ENCODE data around the gene ANK2. TPM values are rescaled to one million over a fixed set of nuclear protein-coding genes. Genes with fewer than 3 reads are reported as not detected.

The ANK2 gene
- polyA plus RNA-seq, 1 donor (not counting 4 experiments of a cell fraction or from before 2014, with no cell fraction given), result 0.22 TPM

GRCh38 chr4:113078066-113078465, 28.6 kb downstream of the ANK2 start:
- Histone ChIP-seq H3K9me1 (ENCODE audit: control insufficient read depth, extremely low read depth, insufficient read depth, low read length) (no peaks in the 10 kb centered on the region), H3K9me3 (ENCODE audit: control insufficient read depth, low read depth, low read length) (no peaks in the 10 kb centered on the region), H3K4me3 (ENCODE audit: control insufficient read depth in 2 of 3, extremely low read depth in 1 of 3, insufficient read depth in 2 of 3, low read depth in 1 of 3, low read length in 3 of 3) (no peak overlapping the region), H2AFZ (ENCODE audit: control insufficient read depth, low read length) (no peak overlapping the region), H3K27ac (ENCODE audit: control insufficient read depth, insufficient read depth, low read length) (no peak overlapping the region), H4K20me1 (ENCODE audit: control insufficient read depth, extremely low read depth, insufficient read depth, low read length) (no peaks in the 10 kb centered on the region), H3K9ac (ENCODE audit: control insufficient read depth, extremely low read depth, insufficient read depth, low read length) (no peak overlapping the region), H3K79me2 (ENCODE audit: control insufficient read depth, insufficient read depth, low read length) (no peaks in the 10 kb centered on the region), H3K4me1 (ENCODE audit: control insufficient read depth, extremely low read depth, insufficient read depth, low read length) (no peaks in the 10 kb centered on the region), H3K36me3 (ENCODE audit: control insufficient read depth in 2 of 2, extremely low read depth in 1 of 2, insufficient read depth in 2 of 2, low read length in 2 of 2) (no peaks in the 10 kb centered on the region), H3K27me3 (ENCODE audit: control insufficient read depth, extremely low read depth, insufficient read depth, low read length) (no peaks in the 10 kb centered on the region), H3K4me2 (ENCODE audit: control insufficient read depth, extremely low read depth, insufficient read depth, low read depth, low read length) (no peak overlapping the region)
- dilution Hi-C loops (cut with MboI; ENCODE audit: extremely low pct_ligation_motif_present, low sequenced_read_pairs), result no loop called here
- no peak for DNase-seq (ENCODE audit: low read depth, low spot score)
- no peak for FAIRE-seq
- TF ChIP-seq CTCF (optimal IDR thresholded peaks at IDR 0.05 in 1 of 3, IDR thresholded peaks at IDR 0.05 in 1 of 3, conservative IDR thresholded peaks at IDR 0.05 in 1 of 3; ENCODE audit: extremely low read depth in 1 of 3, insufficient read depth in 2 of 3, low read length in 3 of 3) (no peak), EZH2 (IDR thresholded peaks at IDR 0.05; ENCODE audit: low read length) (no peak)

DNA sequence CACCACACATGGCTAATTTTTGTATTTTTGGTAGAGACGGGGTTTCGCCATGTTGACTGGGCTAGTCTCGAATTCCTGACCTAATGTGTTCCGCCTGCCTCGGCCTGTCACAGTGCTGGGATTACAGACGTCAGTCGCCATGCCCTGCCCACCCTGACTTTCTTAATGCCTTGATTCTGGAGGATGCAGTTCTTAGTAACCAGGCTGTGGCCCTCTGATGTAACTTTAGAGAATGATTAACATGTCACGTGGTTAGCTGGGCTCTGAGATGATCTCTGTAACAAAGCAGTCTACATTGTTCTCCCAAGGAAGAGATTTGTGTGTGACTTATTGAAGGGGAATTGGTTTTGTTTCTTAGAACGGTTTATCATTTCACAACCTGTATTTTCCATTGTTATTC, 30.6 kb downstream of the ANK2 start:
- H3K9me3 ChIP-seq (ENCODE audit: control insufficient read depth, low read depth, low read length), result no peaks in the 10 kb centered on the region
- H3K4me2 ChIP-seq (ENCODE audit: control insufficient read depth, extremely low read depth, insufficient read depth, low read depth, low read length), result no peak overlapping the region
- no peaks in the 10 kb centered on the region for H3K4me1 ChIP-seq (ENCODE audit: control insufficient read depth, extremely low read depth, insufficient read depth, low read length)
- no peaks in the 10 kb centered on the region for H3K9me1 ChIP-seq (ENCODE audit: control insufficient read depth, extremely low read depth, insufficient read depth, low read length)
- H4K20me1 ChIP-seq (ENCODE audit: control insufficient read depth, extremely low read depth, insufficient read depth, low read length), result no peaks in the 10 kb centered on the region
- H3K27me3 ChIP-seq (ENCODE audit: control insufficient read depth, extremely low read depth, insufficient read depth, low read length), result no peaks in the 10 kb centered on the region
- DNase-seq (ENCODE audit: low read depth, low spot score), result no peak
- no peak overlapping the region for H3K4me3 ChIP-seq (ENCODE audit: control insufficient read depth in 2 of 3, extremely low read depth in 1 of 3, insufficient read depth in 2 of 3, low read depth in 1 of 3, low read length in 3 of 3)
- no peak overlapping the region for H3K9ac ChIP-seq (ENCODE audit: control insufficient read depth, extremely low read depth, insufficient read depth, low read length)
- FAIRE-seq, result no peak
- H3K36me3 ChIP-seq (ENCODE audit: control insufficient read depth in 2 of 2, extremely low read depth in 1 of 2, insufficient read depth in 2 of 2, low read length in 2 of 2), result no peaks in the 10 kb centered on the region
- no peak overlapping the region for H2AFZ ChIP-seq (ENCODE audit: control insufficient read depth, low read length)
- no peaks in the 10 kb centered on the region for H3K79me2 ChIP-seq (ENCODE audit: control insufficient read depth, insufficient read depth, low read length)
- H3K27ac ChIP-seq (ENCODE audit: control insufficient read depth, insufficient read depth, low read length), result no peak overlapping the region
- TF ChIP-seq CTCF (optimal IDR thresholded peaks at IDR 0.05 in 1 of 3, IDR thresholded peaks at IDR 0.05 in 1 of 3, conservative IDR thresholded peaks at IDR 0.05 in 1 of 3; ENCODE audit: extremely low read depth in 1 of 3, insufficient read depth in 2 of 3, low read length in 3 of 3) (no peak), EZH2 (IDR thresholded peaks at IDR 0.05; ENCODE audit: low read length) (no peak)
- dilution Hi-C loops (cut with MboI; ENCODE audit: extremely low pct_ligation_motif_present, low sequenced_read_pairs), result no loop called here
